Fibroblast of pulmonary artery (primary cell): ENCODE measurements around the gene OLIG2.

Source experiments
- DNase-seq: peaks from one replicate; pipeline ENCODE4 v3.0.0-alpha.2; 2010; ENCODE audit warnings: low read depth
- H3K4me3 ChIP-seq: replicated peaks from 2 replicates; pipeline ENCODE4 v1.5.1; 2011; ENCODE audit warnings: low read depth, mild to moderate bottlenecking, control low read depth, low read length, moderate library complexity
- CTCF ChIP-seq: IDR thresholded peaks from 2 replicates; pipeline ENCODE4 v1.5.1; 2011; ENCODE audit warnings: mild to moderate bottlenecking, control low read depth, low read length, inconsistent platforms; ENCODE audit errors: missing control alignments

Gene OLIG2

GRCh38 chr21:33023574-33024200 lies 2.0 kb upstream of the OLIG2 start:
- TF ChIP-seq CTCF = no peak
- no peak for DNase-seq
- no peak overlapping the region for H3K4me3 ChIP-seq

- no peak for TF ChIP-seq CTCF
- no peak overlapping the region for H3K4me3 ChIP-seq
- DNase-seq = no peak
Measured at GRCh38 chr21:33024201-33025103, 1.3 kb upstream of the OLIG2 start.

GRCh38 chr21:33025106-33025488 lies 638 bp upstream of the OLIG2 start:
- no peak for DNase-seq
- no peak overlapping the region for H3K4me3 ChIP-seq
- TF ChIP-seq CTCF = no peak

- TF ChIP-seq CTCF = no peak
- DNase-seq = no peak
- H3K4me3 ChIP-seq = no peak overlapping the region
Measured at GRCh38 chr21:33026443-33026858, 716 bp downstream of the OLIG2 start.

- no peak for DNase-seq
- H3K4me3 ChIP-seq = no peak overlapping the region
- no peak for TF ChIP-seq CTCF
Measured at GRCh38 chr21:33026878-33027400, 1.2 kb downstream of the OLIG2 start.

- no peak for DNase-seq
- no peak for TF ChIP-seq CTCF
- H3K4me3 ChIP-seq = no peak overlapping the region
Measured at GRCh38 chr21:33027401-33028286, 1.9 kb downstream of the OLIG2 start.
